NCI-H2196 (cell line): Measurements from ENCODE around the gene ARID1B.
"Not testable (repeated sequence)": the region's sequence is repeated elsewhere in the genome, so short reads cannot be mapped to it uniquely, and the experiment has no call there.

Experiments
- DNase-seq: peaks from one replicate; lab custom pipeline; 2025; ENCODE audit not compliant: unreplicated experiment; lab: John Stamatoyannopoulos, UW

ARID1B gene

GRCh38 chr6:156980515-156980914 is 203.3 kb downstream of the ARID1B start:
- peak; percentile 32 for DNase-seq

- no peak for DNase-seq
Measured at GRCh38 chr6:156980948-156981347, 203.8 kb downstream of the ARID1B start.

- DNase-seq, result no peak
Measured at GRCh38 chr6:156982168-156982567, 205.0 kb downstream of the ARID1B start.

- not testable (repeated sequence) for DNase-seq
Measured at GRCh38 chr6:156982864-156983263, 205.7 kb downstream of the ARID1B start.

GRCh38 chr6:156984178-156984738 is 207.1 kb downstream of the ARID1B start:
- no peak for DNase-seq

GRCh38 chr6:156985309-156985708 is 208.1 kb downstream of the ARID1B start:
- no peak for DNase-seq

- no peak for DNase-seq
Measured at GRCh38 chr6:156988276-156989158, 211.3 kb downstream of the ARID1B start.

- no peak for DNase-seq
Measured at GRCh38 chr6:156989159-156989806, 212.1 kb downstream of the ARID1B start.

- no peak for DNase-seq
Measured at GRCh38 chr6:156992020-156992804, 215.0 kb downstream of the ARID1B start.

- no peak for DNase-seq
Measured at GRCh38 chr6:156993713-156994112, 216.5 kb downstream of the ARID1B start.

GRCh38 chr6:156994215-156995076 is 217.3 kb downstream of the ARID1B start:
- DNase-seq, result no peak

- no peak for DNase-seq
Measured at GRCh38 chr6:156995502-156995901, 218.3 kb downstream of the ARID1B start.

- no peak for DNase-seq
Measured at GRCh38 chr6:156996265-156996664, 219.1 kb downstream of the ARID1B start.

GRCh38 chr6:156998794-156999330 is 221.7 kb downstream of the ARID1B start:
- no peak for DNase-seq

GRCh38 chr6:156999762-157000161 is 222.6 kb downstream of the ARID1B start:
- DNase-seq, result no peak

- DNase-seq, result no peak
Measured at GRCh38 chr6:157001716-157002115, 224.5 kb downstream of the ARID1B start.

GRCh38 chr6:157002774-157003173 is 225.6 kb downstream of the ARID1B start:
- no peak for DNase-seq

- DNase-seq, result no peak
Measured at GRCh38 chr6:157005940-157006339, 228.8 kb downstream of the ARID1B start.

- DNase-seq, result no peak
Measured at GRCh38 chr6:157008568-157008967, 231.4 kb downstream of the ARID1B start.

GRCh38 chr6:157012355-157012754 is 235.2 kb downstream of the ARID1B start:
- no peak for DNase-seq
